Measurements from ENCODE around the gene ZBTB7C.

The ZBTB7C gene

GRCh38 chr18:48200631-48201336, 208.4 kb downstream of the ZBTB7C start:
- DNase-seq (ENCODE audit: low spot score), result no peak
- in situ Hi-C loops (cut with MboI; ENCODE audit: low sequenced_read_pairs, unreplicated experiment), result no loop called here

DNA sequence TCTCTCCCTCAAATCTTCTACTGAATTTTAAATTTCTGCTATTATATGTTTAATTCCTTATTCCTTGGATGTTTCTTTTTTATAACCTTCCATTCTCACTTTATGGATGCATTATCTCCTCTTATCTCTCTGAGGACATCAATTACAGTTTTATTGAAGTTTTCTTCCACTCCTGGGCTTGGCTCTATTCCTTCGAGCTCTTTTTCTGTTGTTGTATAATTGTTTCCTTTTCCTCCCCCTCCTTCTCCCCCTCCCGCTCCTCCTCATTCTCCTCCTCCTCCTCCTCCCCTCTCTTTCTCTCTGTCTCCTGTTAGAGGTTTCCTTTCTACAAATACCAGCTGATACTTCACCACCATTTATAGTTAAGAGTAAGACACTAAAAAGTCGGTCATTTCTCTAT, 209.8 kb downstream of the ZBTB7C start:
- in situ Hi-C loops (cut with MboI; ENCODE audit: low sequenced_read_pairs, unreplicated experiment), result no loop called here
- TF ChIP-seq CTCF (IDR thresholded peaks at IDR 0.05; ENCODE audit: borderline replicate concordance, control extremely low read depth, extremely low read depth, insufficient read depth, missing control alignments), result no peak
- no peak for DNase-seq (ENCODE audit: low spot score)

More at GRCh38 chr18:48200631-48201336, 208.4 kb downstream of the ZBTB7C start:
- no peak for TF ChIP-seq CTCF (IDR thresholded peaks at IDR 0.05; ENCODE audit: borderline replicate concordance, control extremely low read depth, extremely low read depth, insufficient read depth, missing control alignments)

GRCh38 chr18:48197819-48198218, 211.4 kb downstream of the ZBTB7C start:
- in situ Hi-C loops (cut with MboI; ENCODE audit: low sequenced_read_pairs, unreplicated experiment), result no loop called here
- TF ChIP-seq CTCF (IDR thresholded peaks at IDR 0.05; ENCODE audit: borderline replicate concordance, control extremely low read depth, extremely low read depth, insufficient read depth, missing control alignments), result no peak
- DNase-seq (ENCODE audit: low spot score), result no peak

DNA sequence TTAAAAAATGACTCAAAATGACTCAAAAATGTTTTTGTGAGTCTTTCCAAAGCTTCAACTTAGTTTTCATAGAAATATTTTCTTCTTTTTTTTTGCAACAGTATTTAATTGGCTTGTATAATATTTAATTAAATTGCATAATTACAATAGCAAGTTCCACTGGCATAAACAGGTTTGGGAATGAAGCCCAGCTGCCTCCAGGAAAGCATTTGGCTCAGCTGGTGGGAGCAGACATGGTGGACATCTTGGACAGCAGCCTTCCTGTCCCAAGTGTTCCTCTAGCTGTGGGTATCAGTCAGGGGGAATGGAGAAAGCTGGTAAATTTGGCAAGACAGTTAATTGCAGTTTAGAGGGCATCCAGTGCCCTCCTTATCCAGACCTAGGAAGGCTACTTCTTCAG, 213.4 kb downstream of the ZBTB7C start:
- no peak for DNase-seq (ENCODE audit: low spot score)
- TF ChIP-seq CTCF (IDR thresholded peaks at IDR 0.05; ENCODE audit: borderline replicate concordance, control extremely low read depth, extremely low read depth, insufficient read depth, missing control alignments), result no peak
- in situ Hi-C loops (cut with MboI; ENCODE audit: low sequenced_read_pairs, unreplicated experiment), result no loop called here

DNA sequence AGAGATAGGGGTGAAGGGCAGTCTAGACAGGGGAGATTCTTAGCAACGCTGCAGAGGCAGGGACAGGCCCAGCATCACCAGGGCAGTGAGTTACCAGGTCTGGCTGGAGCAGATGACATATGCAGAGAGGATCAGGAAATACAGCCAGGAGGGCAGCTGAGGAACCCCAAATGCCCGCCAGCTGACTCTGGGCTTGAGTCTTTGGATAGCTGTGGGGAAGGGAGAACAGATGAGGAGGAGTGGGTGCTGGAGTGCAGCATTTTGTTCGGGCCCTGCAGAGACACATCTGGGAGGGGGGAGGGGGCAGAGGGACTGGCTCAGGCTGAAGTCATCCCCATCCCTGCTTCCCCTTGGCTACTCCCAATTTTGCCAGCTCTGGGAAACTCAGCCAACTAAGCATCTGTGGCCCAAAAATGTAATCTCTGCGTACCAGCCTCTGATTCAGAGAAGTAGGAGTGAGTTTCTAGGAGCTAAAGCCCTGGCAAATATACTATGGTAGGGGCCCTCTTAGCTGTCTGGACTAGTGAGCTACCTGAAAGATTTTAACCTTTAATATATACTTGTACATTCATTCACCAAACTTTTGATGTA, 214.5 kb downstream of the ZBTB7C start:
- no peak for TF ChIP-seq CTCF (IDR thresholded peaks at IDR 0.05; ENCODE audit: borderline replicate concordance, control extremely low read depth, extremely low read depth, insufficient read depth, missing control alignments)
- in situ Hi-C loops (cut with MboI; ENCODE audit: low sequenced_read_pairs, unreplicated experiment), result no loop called here
- DNase-seq (ENCODE audit: low spot score), result no peak

GRCh38 chr18:48193521-48194492, 215.4 kb downstream of the ZBTB7C start:
- no peak for DNase-seq (ENCODE audit: low spot score)
- in situ Hi-C loops (cut with MboI; ENCODE audit: low sequenced_read_pairs, unreplicated experiment), result no loop called here
- no peak for TF ChIP-seq CTCF (IDR thresholded peaks at IDR 0.05; ENCODE audit: borderline replicate concordance, control extremely low read depth, extremely low read depth, insufficient read depth, missing control alignments)
